ENCODE results near the gene PTGFRN. TPM values are rescaled to one million over a fixed set of nuclear protein-coding genes. Genes with fewer than 3 reads are reported as not detected.

PTGFRN gene
- total and polyA plus RNA-seq, 9 of the 15 experiments (the other 6 are each of a cell fraction or from before 2014, with no cell fraction given): 17.3 to 33.1 (median 25.7) TPM

DNA sequence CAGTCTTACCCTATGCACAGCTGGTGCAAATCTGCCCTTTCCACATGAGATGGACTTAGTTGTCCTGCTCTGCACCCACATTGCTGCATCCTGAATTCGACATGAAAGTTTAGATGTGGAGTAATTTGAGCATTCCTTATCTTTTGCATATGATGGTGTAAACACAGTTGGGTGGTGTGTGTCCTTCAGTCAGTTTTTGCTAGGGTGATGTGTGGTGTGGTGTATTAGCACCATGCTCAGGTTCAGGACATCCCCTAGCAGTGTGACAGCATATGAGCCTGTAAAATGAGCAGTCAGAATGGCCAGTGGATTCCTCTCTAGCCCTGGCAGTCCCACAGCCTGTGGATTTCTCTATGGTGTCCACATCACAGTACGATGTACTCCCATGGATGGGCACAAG is 49.3 kb downstream of the PTGFRN start:
- ChIA-PET POLR2A (no interaction called here), CTCF (ENCODE audit: low intra/inter-chr PET ratio) (no interaction called here)
- no peak for TF ChIP-seq MIER1 (IDR thresholded peaks at IDR 0.05; ENCODE audit: low read depth)
- no peak for TF ChIP-seq MBD2 (IDR thresholded peaks at IDR 0.05; ENCODE audit: borderline replicate concordance, low read depth)
- no peak for TF ChIP-seq ZNF436 (CRISPR knock-in tag; IDR thresholded peaks at IDR 0.05)
- no peak for TF ChIP-seq TAF9B (IDR thresholded peaks at IDR 0.05; ENCODE audit: partially characterized antibody)
- TF ChIP-seq TEAD4 (IDR thresholded peaks at IDR 0.05; ENCODE audit: low read length): no peak
- TF ChIP-seq TEAD4 (CRISPR knock-in tag; IDR thresholded peaks at IDR 0.05; ENCODE audit: borderline replicate concordance): no peak
- TF ChIP-seq ATF1 (CRISPR knock-in tag; IDR thresholded peaks at IDR 0.05): no peak
- no peak for TF ChIP-seq ATF1 (tag; IDR thresholded peaks at IDR 0.05)
- no peak for TF ChIP-seq CBFA2T2 (conservative IDR thresholded peaks at IDR 0.05)
- no peak for TF ChIP-seq KLF10 (CRISPR knock-in tag; IDR thresholded peaks at IDR 0.05)
- TF ChIP-seq ZNF431 (CRISPR knock-in tag; IDR thresholded peaks at IDR 0.05): no peak
- no peak for TF ChIP-seq ZNF24 (IDR thresholded peaks at IDR 0.05)
- TF ChIP-seq, protein P1, sequence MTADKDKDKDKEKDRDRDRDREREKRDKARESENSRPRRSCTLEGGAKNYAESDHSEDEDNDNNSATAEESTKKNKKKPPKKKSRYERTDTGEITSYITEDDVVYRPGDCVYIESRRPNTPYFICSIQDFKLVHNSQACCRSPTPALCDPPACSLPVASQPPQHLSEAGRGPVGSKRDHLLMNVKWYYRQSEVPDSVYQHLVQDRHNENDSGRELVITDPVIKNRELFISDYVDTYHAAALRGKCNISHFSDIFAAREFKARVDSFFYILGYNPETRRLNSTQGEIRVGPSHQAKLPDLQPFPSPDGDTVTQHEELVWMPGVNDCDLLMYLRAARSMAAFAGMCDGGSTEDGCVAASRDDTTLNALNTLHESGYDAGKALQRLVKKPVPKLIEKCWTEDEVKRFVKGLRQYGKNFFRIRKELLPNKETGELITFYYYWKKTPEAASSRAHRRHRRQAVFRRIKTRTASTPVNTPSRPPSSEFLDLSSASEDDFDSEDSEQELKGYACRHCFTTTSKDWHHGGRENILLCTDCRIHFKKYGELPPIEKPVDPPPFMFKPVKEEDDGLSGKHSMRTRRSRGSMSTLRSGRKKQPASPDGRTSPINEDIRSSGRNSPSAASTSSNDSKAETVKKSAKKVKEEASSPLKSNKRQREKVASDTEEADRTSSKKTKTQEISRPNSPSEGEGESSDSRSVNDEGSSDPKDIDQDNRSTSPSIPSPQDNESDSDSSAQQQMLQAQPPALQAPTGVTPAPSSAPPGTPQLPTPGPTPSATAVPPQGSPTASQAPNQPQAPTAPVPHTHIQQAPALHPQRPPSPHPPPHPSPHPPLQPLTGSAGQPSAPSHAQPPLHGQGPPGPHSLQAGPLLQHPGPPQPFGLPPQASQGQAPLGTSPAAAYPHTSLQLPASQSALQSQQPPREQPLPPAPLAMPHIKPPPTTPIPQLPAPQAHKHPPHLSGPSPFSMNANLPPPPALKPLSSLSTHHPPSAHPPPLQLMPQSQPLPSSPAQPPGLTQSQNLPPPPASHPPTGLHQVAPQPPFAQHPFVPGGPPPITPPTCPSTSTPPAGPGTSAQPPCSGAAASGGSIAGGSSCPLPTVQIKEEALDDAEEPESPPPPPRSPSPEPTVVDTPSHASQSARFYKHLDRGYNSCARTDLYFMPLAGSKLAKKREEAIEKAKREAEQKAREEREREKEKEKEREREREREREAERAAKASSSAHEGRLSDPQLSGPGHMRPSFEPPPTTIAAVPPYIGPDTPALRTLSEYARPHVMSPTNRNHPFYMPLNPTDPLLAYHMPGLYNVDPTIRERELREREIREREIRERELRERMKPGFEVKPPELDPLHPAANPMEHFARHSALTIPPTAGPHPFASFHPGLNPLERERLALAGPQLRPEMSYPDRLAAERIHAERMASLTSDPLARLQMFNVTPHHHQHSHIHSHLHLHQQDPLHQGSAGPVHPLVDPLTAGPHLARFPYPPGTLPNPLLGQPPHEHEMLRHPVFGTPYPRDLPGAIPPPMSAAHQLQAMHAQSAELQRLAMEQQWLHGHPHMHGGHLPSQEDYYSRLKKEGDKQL (CRISPR knock-in tag; IDR thresholded peaks at IDR 0.05; ENCODE audit: borderline replicate concordance): no peak
- no peak for ATAC-seq
- H3K79me2 ChIP-seq (ENCODE audit: control insufficient read depth, insufficient read depth, low read length): no peaks in the 10 kb centered on the region
- no peaks in the 10 kb centered on the region for H3K27me3 ChIP-seq (ENCODE audit: control insufficient read depth in 2 of 2, insufficient read depth in 2 of 2, low read length in 2 of 2)
- intact Hi-C loops (cut with micrococcal nuclease): no loop called here
- no peaks in the 10 kb centered on the region for H3K9me3 ChIP-seq (replicated peaks; ENCODE audit: control insufficient read depth, insufficient read depth, low read depth, low read length)
- no peaks in the 10 kb centered on the region for H3K9me1 ChIP-seq (ENCODE audit: control insufficient read depth, insufficient read depth, low read length)
- no peaks in the 10 kb centered on the region for H4K20me1 ChIP-seq (replicated peaks; ENCODE audit: control insufficient read depth, insufficient read depth, low read length)
- in situ Hi-C loops (cut with MboI): no loop called here
- BruUV-seq (replicated peaks): no TSS peak
- no peak overlapping the region for H3K4me2 ChIP-seq (ENCODE audit: insufficient read depth, low read length)
- H3K4me1 ChIP-seq (replicated peaks in 1 of 2; ENCODE audit: control insufficient read depth in 2 of 2, insufficient read depth in 2 of 2, low read length in 2 of 2): no peaks in the 10 kb centered on the region
- no peak overlapping the region for H3K4me3 ChIP-seq
- peaks cover 41% of the 10 kb centered on the region for H3K36me3 ChIP-seq (ENCODE audit: control insufficient read depth, insufficient read depth, low read length)
- WGBS (ENCODE audit: insufficient coverage, low coverage, missing lambda C conversion rate): 50% methylated on average over 2 of the region's 2 CpGs
- FAIRE-seq: no peak
- no peak overlapping the region for H3K9ac ChIP-seq (ENCODE audit: insufficient read depth in 1 of 2, low read depth in 2 of 2, low read length in 2 of 2)
- no peak overlapping the region for H3K27ac ChIP-seq (ENCODE audit: extremely low read depth, low read depth, low read length)
- no peak for DNase-seq (ENCODE audit: extremely low read depth in 1 of 4, low spot score in 3 of 4)
- H2AFZ ChIP-seq (ENCODE audit: low read depth, low read length): no peak overlapping the region
